ENCODE measurements around the gene RHOG. TPM values are rescaled to one million over a fixed set of nuclear protein-coding genes. Genes with fewer than 3 reads are reported as not detected.

The RHOG gene
- total RNA-seq, 1 experiment from 2014 or later = 26.4 TPM

DNA sequence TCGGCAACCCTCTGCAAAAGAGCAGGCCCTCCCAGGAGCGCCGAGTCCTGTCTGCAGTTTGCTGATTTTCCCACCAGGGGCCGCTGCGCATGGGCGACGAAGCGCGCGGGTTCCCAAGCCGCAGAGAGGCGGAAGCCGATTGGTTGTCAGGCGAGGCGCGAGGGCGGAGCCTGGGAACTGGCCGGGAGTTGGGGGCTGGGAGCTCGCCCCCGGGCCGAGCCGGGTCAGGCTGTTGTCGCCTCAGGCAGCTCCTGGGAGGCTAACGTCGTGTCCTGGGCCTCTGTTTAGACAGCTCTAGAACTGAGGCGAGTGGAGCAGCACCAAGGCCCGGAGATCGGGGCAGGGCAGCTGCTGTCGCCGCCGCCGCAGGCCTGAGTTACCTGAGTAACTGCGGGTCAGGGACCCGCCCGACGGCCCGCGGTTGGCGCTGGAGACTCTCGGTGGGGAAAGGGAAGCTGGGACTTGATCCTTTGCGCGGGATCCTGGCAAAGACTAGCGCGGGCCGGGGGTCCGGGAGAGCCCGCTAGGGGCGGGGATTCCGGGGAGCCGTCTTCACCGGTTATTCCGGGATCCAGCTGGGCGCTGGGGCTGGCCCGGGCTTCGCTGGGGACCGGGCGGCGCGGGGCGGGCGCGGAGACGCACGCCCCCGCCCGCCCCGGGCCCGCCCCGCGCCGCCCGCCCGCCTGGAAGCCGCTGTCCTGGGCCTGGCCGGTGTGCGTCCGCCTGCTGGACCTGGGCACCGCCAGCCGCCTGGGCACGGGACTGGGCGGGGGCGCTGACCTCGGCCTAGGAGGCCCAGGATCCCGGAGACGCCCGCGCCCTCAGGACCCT is 14.4 kb upstream of the RHOG start, which contains the start of gene STIM1:
STIM1 (plus strand) TSS at position 688 of the 831 bp plus-strand sequence. CDS start 607 bp downstream, outside the sequence.
- no peak within 1 kb of the TSS for H3K4ac ChIP-seq (ENCODE audit: low read depth, low read length)
- H2BK5ac ChIP-seq (ENCODE audit: insufficient read length, low read length) = no peak within 1 kb of the TSS
- no peaks in the 10 kb centered on the region for H3K9me3 ChIP-seq (ENCODE audit: control insufficient read depth, low read depth, low read length)
- no peak within 1 kb of the TSS for H2AK5ac ChIP-seq (ENCODE audit: insufficient read length, low read length)
- no peak within 1 kb of the TSS for H2BK12ac ChIP-seq (ENCODE audit: insufficient read length, low read depth, low read length)
- H4K5ac ChIP-seq (ENCODE audit: insufficient read length, low read depth, low read length) = peak within 1 kb of the TSS; percentile 3
- no peak within 1 kb of the TSS for H2BK15ac ChIP-seq (ENCODE audit: low read depth, low read length)
- H3K9ac ChIP-seq (ENCODE audit: extremely low read depth, insufficient read length, low read length) = peak within 1 kb of the TSS; percentile 56
- WGBS (ENCODE audit: extremely low coverage, insufficient read length, low lambda C conversion rate) = no CpG with 5 or more reads among the region's 87 CpGs
- H3K79me1 ChIP-seq (ENCODE audit: insufficient read depth, low read depth, low read length, poor library complexity, severe bottlenecking) = no peaks in the 10 kb centered on the region
- Mint-ChIP-seq H3K36me3 (ENCODE audit: insufficient read depth in 1 of 3, low read depth in 3 of 3) (no peaks in the 10 kb centered on the region; a peak in 1 of 7 replicates), H3K4me1 (peaks cover 34 to 46% of the 10 kb centered on the region in 2 experiments), H3K9me3 (no peaks in the 10 kb centered on the region), H3K4me3 (peak within 1 kb of the TSS; percentile 87 to 93), H3K27me3 (ENCODE audit: low read depth) (peaks cover 21% of the 10 kb centered on the region), H3K27ac (peak within 1 kb of the TSS; percentile 15 to 92 (median 47); a peak in 3 of 7 replicates)
- H3K79me2 ChIP-seq (ENCODE audit: insufficient read depth, low read length) = no peaks in the 10 kb centered on the region
- no peak within 1 kb of the TSS for H2BK120ac ChIP-seq (ENCODE audit: low read depth, low read length, poor library complexity, severe bottlenecking)
- H3K27ac ChIP-seq (ENCODE audit: insufficient read length, low read depth, low read length) = no peak within 1 kb of the TSS
- H4K20me1 ChIP-seq (ENCODE audit: control insufficient read depth, insufficient read depth, insufficient read length) = no peaks in the 10 kb centered on the region
- H3K14ac ChIP-seq (ENCODE audit: insufficient read depth, low read length) = peak within 1 kb of the TSS; percentile 16; the same call in 1 of the 2 replicates
- peak within 1 kb of the TSS; percentile 40 for H3K4me2 ChIP-seq (ENCODE audit: insufficient read depth, insufficient read length, low read length)
- no peak within 1 kb of the TSS for H4K91ac ChIP-seq (ENCODE audit: insufficient read length, low read depth, low read length)
- H3K27me3 ChIP-seq (ENCODE audit: insufficient read depth, low read length) = no peaks in the 10 kb centered on the region; the same call in 1 of the 2 replicates
- no peak within 1 kb of the TSS for H4K8ac ChIP-seq (replicated peaks; ENCODE audit: insufficient read length, low read depth, low read length)
- H3K18ac ChIP-seq (ENCODE audit: insufficient read length, low read depth, low read length) = no peak within 1 kb of the TSS
- H3K56ac ChIP-seq (ENCODE audit: insufficient read length, low read depth, low read length) = no peak within 1 kb of the TSS
- no peak within 1 kb of the TSS for H2BK20ac ChIP-seq (ENCODE audit: low read depth, low read length, poor library complexity, severe bottlenecking)
- H3K23me2 ChIP-seq (ENCODE audit: insufficient read length, low read depth, low read length, poor library complexity, severe bottlenecking) = peaks cover 12% of the 10 kb centered on the region
- TF ChIP-seq, protein P1, sequence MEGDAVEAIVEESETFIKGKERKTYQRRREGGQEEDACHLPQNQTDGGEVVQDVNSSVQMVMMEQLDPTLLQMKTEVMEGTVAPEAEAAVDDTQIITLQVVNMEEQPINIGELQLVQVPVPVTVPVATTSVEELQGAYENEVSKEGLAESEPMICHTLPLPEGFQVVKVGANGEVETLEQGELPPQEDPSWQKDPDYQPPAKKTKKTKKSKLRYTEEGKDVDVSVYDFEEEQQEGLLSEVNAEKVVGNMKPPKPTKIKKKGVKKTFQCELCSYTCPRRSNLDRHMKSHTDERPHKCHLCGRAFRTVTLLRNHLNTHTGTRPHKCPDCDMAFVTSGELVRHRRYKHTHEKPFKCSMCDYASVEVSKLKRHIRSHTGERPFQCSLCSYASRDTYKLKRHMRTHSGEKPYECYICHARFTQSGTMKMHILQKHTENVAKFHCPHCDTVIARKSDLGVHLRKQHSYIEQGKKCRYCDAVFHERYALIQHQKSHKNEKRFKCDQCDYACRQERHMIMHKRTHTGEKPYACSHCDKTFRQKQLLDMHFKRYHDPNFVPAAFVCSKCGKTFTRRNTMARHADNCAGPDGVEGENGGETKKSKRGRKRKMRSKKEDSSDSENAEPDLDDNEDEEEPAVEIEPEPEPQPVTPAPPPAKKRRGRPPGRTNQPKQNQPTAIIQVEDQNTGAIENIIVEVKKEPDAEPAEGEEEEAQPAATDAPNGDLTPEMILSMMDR (conservative IDR thresholded peaks at IDR 0.05) = peak; percentile 97
- H3K4me1 ChIP-seq (ENCODE audit: insufficient read depth, low read length) = peaks cover 4% of the 10 kb centered on the region; the same call in 1 of the 2 replicates
- no peak within 1 kb of the TSS for H3K23ac ChIP-seq (ENCODE audit: insufficient read length, low read depth, low read length)
- no peak within 1 kb of the TSS for H3T11ph ChIP-seq (ENCODE audit: low read length)
- peak; percentile 96 for DNase-seq
- peak within 1 kb of the TSS; percentile 71 for H2AFZ ChIP-seq (ENCODE audit: low read length)

Data from H9 (cell line).